Left lung (tissue), 10 donors: ENCODE measurements around the gene PKD2L1. TPM values are rescaled to one million over a fixed set of nuclear protein-coding genes. Genes with fewer than 3 reads are reported as not detected.

Experiments used
- ATAC-seq: fragments of 200-7000 bp; cut with Tn5 transposase; one replicate; pipeline ENCODE4 v1.9.1; 2020; ENCODE audit warnings: moderate library complexity
- DNase-seq, 4 donors: peaks; one replicate each; pipeline ENCODE4 v3.0.0-alpha.2; 2013 to 2020
- H3K27ac ChIP-seq, 2 donors: fragments of 200-600 bp; sonication (generic) in 1 of 2; one replicate each; pipeline versions ENCODE4 v1.5.0 to v1.8.0; 2020 to 2021
- H3K27me3 ChIP-seq, 2 donors: fragments of 200-600 bp; sonication (generic) in 1 of 2; one replicate each; pipeline versions ENCODE4 v1.5.0 to v1.8.0; 2020 to 2021
- H3K36me3 ChIP-seq, 2 donors: fragments of 200-600 bp; sonication (generic) in 1 of 2; one replicate each; pipeline versions ENCODE4 v1.5.0 to v1.8.0; 2020 to 2021
- H3K4me1 ChIP-seq, 2 donors: fragments of 200-600 bp; one replicate each; pipeline ENCODE4 v1.8.0; 2021
- H3K4me3 ChIP-seq, 2 donors: fragments of 200-600 bp; sonication (generic) in 1 of 2; one replicate each; pipeline versions ENCODE4 v1.5.0 to v1.8.0; 2020 to 2021; ENCODE audit warnings: mild to moderate bottlenecking in 1 of 2
- H3K9me3 ChIP-seq, 2 donors: fragments of 200-600 bp; sonication (generic) in 1 of 2; one replicate each; pipeline versions ENCODE4 v1.5.0 to v1.8.0; 2020 to 2021
- intact Hi-C, 2 donors: fragments of 100-400 bp; cut with DNase I; formaldehyde crosslinking; loops; one replicate each; pipeline versions ENCODE4 v1.11.2 to v1.14.2; 2022
- polyA plus RNA-seq, 6 donors: library from polyadenylated mRNA; unstranded; fragments of 120-200 nt; gene quantifications; one replicate each; pipeline ENCODE4 v1.2.1, GENCODE V29; 2013; ENCODE audit not compliant: insufficient read length in 6 of 6
- total RNA-seq, 2 donors: library from RNA; stranded (reverse); fragmentation: NEBNext Ultra II Directional; extraction: Animal tissue kit (Norgen Biotek cat#: 25700); gene quantifications; one replicate each; pipeline ENCODE4 v1.2.1, GENCODE V29; 2021
- TF ChIP-seq, protein P1 (sequence below), 2 donors: fragments of 200-600 bp; sonication (generic) in 1 of 2; IDR thresholded peaks; one replicate each; pipeline versions ENCODE4 v1.5.0 to v1.8.0; 2021; ENCODE audit warnings: antibody characterized with exemption in 2 of 2
- donor health status: DM: no; HTN: yes; CAD: no.
- donor health status: DM: no; HTN: no; CAD: no.

The PKD2L1 gene
- total and polyA plus RNA-seq, 8 donors: 0.22 to 0.47 (median 0.32) TPM; not detected in 1

DNA sequence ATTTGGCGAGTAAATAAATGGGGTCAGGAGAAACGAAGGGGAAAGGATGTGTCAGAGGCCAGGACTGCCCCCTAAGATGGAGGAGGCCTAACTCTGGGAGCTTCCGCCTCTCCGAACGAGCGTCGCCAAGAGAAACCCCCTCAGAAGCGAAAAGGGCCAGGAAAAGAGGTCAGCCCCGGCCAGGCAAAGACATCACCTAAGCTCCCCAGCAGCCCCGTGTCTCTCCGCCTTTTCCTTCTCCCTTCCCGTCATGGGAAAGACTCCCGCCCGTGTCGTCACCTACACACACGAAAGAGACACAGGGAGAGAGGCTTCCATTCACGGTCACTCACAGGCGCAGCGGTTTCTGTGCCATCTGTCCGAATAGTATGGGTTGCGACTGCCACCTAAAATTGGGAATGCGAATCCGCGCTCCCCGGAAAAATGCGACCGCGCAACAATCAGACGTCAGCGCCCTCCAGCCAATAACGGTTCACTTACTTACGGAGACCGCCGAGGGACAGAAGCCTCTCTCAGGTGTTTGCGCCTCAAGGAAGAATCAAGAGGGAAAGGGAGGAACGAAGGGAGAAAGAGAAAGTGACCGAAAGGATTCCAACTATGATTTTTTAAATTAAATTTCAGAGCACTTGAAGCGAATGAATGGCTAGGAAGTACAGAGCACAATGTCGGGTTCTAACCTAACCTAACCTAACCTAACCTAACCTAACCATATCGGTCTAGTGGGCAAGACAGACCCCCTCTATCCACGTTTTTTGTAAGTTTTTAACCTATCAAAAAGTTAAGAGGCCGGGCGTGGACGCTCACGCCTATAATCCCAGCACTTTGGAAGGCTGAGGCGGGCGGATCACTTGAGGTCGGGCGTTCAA, 62.6 kb downstream of the PKD2L1 start, which contains the start of gene CWF19L1:
Gene CWF19L1 (minus strand): TSS at position 400 of the 866 bp plus-strand sequence. CDS start 45 bp downstream, at position 355.
- H3K4me3 ChIP-seq: peak within 1 kb of the TSS; percentile 83
- peak; percentile 83 to 91 (median 89) for DNase-seq
- H3K36me3 ChIP-seq: no peaks in the 10 kb centered on the region
- TF ChIP-seq, protein P1, sequence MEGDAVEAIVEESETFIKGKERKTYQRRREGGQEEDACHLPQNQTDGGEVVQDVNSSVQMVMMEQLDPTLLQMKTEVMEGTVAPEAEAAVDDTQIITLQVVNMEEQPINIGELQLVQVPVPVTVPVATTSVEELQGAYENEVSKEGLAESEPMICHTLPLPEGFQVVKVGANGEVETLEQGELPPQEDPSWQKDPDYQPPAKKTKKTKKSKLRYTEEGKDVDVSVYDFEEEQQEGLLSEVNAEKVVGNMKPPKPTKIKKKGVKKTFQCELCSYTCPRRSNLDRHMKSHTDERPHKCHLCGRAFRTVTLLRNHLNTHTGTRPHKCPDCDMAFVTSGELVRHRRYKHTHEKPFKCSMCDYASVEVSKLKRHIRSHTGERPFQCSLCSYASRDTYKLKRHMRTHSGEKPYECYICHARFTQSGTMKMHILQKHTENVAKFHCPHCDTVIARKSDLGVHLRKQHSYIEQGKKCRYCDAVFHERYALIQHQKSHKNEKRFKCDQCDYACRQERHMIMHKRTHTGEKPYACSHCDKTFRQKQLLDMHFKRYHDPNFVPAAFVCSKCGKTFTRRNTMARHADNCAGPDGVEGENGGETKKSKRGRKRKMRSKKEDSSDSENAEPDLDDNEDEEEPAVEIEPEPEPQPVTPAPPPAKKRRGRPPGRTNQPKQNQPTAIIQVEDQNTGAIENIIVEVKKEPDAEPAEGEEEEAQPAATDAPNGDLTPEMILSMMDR (IDR thresholded peaks at IDR 0.05): no peak
- no peaks in the 10 kb centered on the region for H3K9me3 ChIP-seq
- peak within 1 kb of the TSS; percentile 83 for H3K27ac ChIP-seq
- intact Hi-C loops: no loop called here
- no peaks in the 10 kb centered on the region for H3K27me3 ChIP-seq
- H3K4me1 ChIP-seq: peaks cover 6 to 27% of the 10 kb centered on the region in 2 donors
- ATAC-seq: peak; percentile 95

DNA sequence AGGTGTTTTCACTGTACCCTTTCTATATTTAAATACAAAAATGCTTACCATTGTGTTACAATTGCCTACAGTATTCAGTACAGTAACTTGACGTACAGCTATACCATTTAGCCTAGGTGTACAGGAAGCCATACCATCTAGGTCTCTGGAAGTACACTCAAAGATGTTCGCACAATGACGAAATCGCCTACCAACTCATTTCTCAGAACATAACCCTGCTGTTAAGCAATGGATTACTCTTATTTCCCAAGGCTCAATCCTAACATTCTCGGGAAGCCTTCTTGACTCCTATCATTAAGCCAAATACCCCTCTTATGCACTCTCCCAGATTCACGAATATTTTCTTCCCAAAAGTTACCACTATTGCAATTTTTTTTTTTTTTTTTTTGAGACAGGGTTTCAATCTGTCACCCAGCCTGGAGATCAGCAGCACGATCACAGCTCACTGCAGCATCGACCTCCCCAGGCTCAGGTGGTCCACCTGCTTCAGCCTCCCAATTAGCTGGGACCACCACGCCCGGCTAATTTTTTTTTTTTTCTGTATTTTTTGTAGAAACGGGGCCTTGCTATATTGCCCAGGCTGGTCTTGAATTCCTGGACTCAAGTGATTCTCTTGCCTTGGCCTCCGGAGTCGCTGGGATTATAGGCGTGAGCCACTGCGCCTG, 64.1 kb downstream of the PKD2L1 start:
- Histone ChIP-seq H3K36me3 (peaks cover 0 to 7% of the 10 kb centered on the region in 2 donors), H3K27me3 (no peaks in the 10 kb centered on the region), H3K4me3 (peak overlapping the region in 1 of 2 donors; percentile 83), H3K27ac (no peak overlapping the region), H3K4me1 (peaks cover 6 to 27% of the 10 kb centered on the region in 2 donors), H3K9me3 (no peaks in the 10 kb centered on the region)
- TF ChIP-seq, protein P1 (IDR thresholded peaks at IDR 0.05): no peak
- intact Hi-C loops: no loop called here
- no peak for DNase-seq
- ATAC-seq: no peak

DNA sequence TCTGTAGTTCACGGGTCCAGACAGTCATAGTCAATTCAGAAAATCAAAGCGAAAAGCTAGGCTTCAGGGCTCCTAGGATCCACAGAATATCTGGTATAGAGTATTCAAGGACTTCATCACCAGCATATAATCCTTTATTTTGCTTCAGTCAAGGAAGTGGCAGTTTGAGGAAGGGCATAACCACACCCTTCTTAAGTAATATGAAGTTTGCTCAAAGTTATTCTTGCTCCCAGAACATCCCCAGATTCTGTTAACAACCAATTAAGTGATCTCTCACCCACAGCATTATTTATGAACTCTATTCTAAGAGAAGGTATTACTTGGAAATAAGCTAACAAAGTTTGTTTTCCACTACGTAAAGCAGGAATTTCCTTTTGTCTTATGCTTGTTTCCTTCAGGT, 75.8 kb downstream of the PKD2L1 start:
- TF ChIP-seq, protein P1 (IDR thresholded peaks at IDR 0.05): no peak
- no peaks in the 10 kb centered on the region for H3K27me3 ChIP-seq
- H3K36me3 ChIP-seq: peaks cover 0 to 91% of the 10 kb centered on the region in 2 donors
- H3K9me3 ChIP-seq: no peaks in the 10 kb centered on the region
- peaks cover 4 to 25% of the 10 kb centered on the region in 2 donors for H3K4me1 ChIP-seq
- ATAC-seq: peak; percentile 27
- H3K27ac ChIP-seq: peak overlapping the region in 1 of 2 donors; percentile 18
- DNase-seq: no peak
- no peak overlapping the region for H3K4me3 ChIP-seq
- intact Hi-C loops: no loop called here

DNA sequence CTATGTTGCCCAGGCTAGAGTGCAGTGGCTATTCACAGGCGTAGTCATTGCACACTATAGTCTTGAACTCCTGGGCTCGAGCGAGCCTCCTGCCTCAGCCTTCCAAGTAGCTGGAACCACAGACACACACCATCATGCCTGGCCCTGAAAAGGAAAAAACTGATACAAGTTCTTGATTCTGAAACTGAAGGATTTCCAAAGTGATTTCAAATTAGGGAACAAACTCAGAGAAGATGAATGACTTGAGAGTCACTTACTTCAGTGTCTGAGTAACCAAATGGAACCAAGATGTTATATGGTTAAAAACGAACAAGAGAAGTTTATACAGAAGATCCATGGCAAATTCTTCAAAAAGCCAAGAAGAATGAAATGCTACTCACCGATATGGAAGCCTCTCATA, 77.0 kb downstream of the PKD2L1 start:
- Histone ChIP-seq H3K4me3 (no peak overlapping the region), H3K27me3 (no peaks in the 10 kb centered on the region), H3K9me3 (no peaks in the 10 kb centered on the region), H3K27ac (no peak overlapping the region), H3K36me3 (peaks cover 0 to 91% of the 10 kb centered on the region in 2 donors), H3K4me1 (peaks cover 4 to 25% of the 10 kb centered on the region in 2 donors)
- DNase-seq (no peak), ATAC-seq (no peak)
- TF ChIP-seq, protein P1 (IDR thresholded peaks at IDR 0.05): no peak
- intact Hi-C loops: no loop called here

DNA sequence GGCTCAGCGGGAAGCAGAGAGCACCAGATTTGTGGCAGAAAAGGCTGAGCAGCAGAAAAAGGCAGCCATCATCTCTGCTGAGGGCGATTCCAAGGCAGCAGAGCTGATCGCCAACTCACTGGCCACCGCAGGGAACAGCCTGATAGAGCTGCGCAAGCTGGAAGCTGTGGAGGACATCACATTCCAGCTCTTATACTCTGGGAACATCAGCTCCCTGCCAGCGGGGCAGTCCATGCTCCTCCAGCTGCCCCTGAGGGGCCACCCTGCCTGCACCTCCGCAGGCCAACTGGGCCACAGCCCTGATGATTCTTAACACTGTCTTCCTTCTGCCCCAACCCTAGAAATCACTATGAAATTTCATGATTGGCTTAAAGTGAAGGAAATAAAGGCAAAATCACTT, 81.2 kb downstream of the PKD2L1 start:
- TF ChIP-seq, protein P1 (IDR thresholded peaks at IDR 0.05): no peak
- Histone ChIP-seq H3K27me3 (no peaks in the 10 kb centered on the region), H3K9me3 (no peaks in the 10 kb centered on the region), H3K4me3 (no peak overlapping the region), H3K27ac (no peak overlapping the region), H3K36me3 (peaks cover 0 to 99% of the 10 kb centered on the region in 2 donors), H3K4me1 (peaks cover 0 to 2% of the 10 kb centered on the region in 2 donors)
- intact Hi-C loops: no loop called here
- no peak for DNase-seq
- ATAC-seq: no peak
